Glomerular endothelial cell (primary cell): ENCODE data around the gene HMOX2. TPM values are rescaled to one million over a fixed set of nuclear protein-coding genes. Genes with fewer than 3 reads are reported as not detected.

Source experiments
- DNase-seq: peaks from one replicate; pipeline ENCODE4 v3.0.0-alpha.2; 2011; ENCODE audit warnings: low read depth, low spot score; ENCODE audit errors: extremely low read depth
- total RNA-seq: library from RNA; depleted of rRNA; stranded (reverse); fragments of >200 nt; gene quantifications from 2 replicates; pipeline ENCODE4 v1.2.3, GENCODE V29; 2015

HMOX2 gene
- total RNA-seq, 1 donor from 2014 or later = 147 TPM

- no peak for DNase-seq
These were observed 12.6 kb upstream of the HMOX2 start for GRCh38 chr16:4463522-4464163.

- no peak for DNase-seq
These were observed 10.0 kb upstream of the HMOX2 start for GRCh38 chr16:4465977-4466779.

- no peak for DNase-seq
These were observed 8.3 kb upstream of the HMOX2 start for GRCh38 chr16:4467916-4468315.

DNA sequence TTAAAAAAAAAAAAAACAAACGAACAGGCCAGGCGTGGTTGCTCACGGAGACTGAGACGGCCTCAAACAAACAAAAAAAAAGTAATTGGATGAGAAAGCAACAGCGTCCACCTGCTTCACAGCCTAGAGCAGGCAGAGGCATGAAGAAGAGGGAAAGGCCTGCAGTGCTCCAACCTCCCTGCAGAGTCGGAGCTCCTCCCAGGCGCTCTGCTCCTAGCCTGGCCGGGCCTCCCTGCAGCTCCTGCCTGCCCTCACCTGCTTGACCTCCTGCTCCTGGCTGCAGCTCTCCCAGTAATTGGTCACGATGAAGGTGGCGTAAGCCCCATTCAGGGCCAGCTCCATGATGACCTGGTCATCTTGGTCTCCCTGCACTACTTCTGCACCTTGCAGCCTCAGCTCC lies 7.2 kb upstream of the HMOX2 start:
- DNase-seq = no peak

GRCh38 chr16:4471869-4472268 lies 4.3 kb upstream of the HMOX2 start:
- DNase-seq = no peak

DNA sequence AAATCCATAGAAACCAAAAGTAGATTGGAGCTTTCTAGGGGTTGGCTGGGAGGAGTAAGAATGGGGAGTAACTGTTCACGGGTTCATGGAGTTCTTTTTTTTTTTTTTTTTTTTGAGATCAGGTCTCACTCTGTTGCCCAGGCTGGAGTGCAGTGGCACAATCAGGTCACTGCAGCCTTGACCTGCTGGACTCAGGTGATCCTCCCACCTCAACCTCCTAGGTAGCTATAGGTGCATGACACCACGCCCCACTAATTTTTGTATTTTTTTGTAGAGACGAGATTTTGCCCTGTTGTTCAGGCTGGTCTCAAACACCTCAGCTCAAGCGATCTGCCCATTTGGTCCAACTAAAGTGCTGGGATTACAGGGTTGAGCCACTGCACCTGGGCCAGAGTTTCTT lies 3.3 kb upstream of the HMOX2 start:
- no peak for DNase-seq

DNA sequence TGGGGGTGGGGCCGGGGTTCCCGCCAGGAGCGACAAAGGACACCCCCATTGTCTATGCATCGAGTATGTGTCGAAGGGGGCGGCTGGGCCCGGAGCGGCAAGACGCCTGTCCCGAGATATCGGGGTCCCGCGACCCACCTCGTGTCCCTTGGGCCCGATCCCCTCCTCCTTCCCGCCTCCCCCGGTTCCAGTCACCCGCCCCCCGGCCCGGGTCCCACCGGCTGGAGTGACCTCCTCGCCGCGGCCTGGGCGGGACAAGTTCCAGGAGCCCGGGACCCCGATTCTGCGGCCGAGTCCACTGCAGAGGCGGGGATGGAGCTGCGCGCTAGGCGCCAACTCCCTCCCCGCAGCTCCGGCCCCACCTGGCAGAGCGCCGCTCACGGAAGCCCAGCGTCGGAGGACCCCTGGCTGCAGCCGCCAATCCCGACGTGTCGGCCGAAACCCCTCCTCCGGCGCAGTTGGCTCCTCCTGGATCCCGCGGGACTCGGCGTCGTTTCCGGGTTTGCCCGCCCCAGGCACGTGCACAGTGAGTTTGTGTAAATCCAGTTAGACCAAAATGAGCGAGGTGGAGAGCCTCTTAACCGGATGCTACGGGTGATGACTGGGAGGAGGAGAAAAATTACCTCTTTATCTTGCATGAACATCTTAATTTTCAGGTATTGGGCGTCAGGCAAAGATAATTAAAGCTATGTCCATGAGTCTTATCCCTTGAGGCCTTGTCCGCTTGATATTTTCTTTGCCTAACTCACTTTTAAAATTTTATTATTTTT lies 1.8 kb upstream of the HMOX2 start, which contains the start of gene NMRAL1:
NMRAL1 (minus strand) TSS at position 434 of the 770 bp plus-strand sequence. CDS start 493 bp downstream, outside the sequence.
- DNase-seq = no peak

- peak; percentile 70 for DNase-seq
These were observed 1.8 kb downstream of the HMOX2 start for GRCh38 chr16:4477966-4478365.

- DNase-seq = no peak
These were observed 5.3 kb downstream of the HMOX2 start for GRCh38 chr16:4481526-4481925.

- no peak for DNase-seq
These were observed 5.8 kb downstream of the HMOX2 start for GRCh38 chr16:4481963-4482362.

- no peak for DNase-seq
These were observed 10.1 kb downstream of the HMOX2 start for GRCh38 chr16:4486126-4486893.

GRCh38 chr16:4487955-4488498 lies 11.8 kb downstream of the HMOX2 start:
- DNase-seq = no peak

- no peak for DNase-seq
These were observed 12.3 kb downstream of the HMOX2 start for GRCh38 chr16:4488499-4488967.

- no peak for DNase-seq
These were observed 12.8 kb downstream of the HMOX2 start for GRCh38 chr16:4489030-4489429.

GRCh38 chr16:4491898-4492297 lies 15.7 kb downstream of the HMOX2 start:
- no peak for DNase-seq

DNA sequence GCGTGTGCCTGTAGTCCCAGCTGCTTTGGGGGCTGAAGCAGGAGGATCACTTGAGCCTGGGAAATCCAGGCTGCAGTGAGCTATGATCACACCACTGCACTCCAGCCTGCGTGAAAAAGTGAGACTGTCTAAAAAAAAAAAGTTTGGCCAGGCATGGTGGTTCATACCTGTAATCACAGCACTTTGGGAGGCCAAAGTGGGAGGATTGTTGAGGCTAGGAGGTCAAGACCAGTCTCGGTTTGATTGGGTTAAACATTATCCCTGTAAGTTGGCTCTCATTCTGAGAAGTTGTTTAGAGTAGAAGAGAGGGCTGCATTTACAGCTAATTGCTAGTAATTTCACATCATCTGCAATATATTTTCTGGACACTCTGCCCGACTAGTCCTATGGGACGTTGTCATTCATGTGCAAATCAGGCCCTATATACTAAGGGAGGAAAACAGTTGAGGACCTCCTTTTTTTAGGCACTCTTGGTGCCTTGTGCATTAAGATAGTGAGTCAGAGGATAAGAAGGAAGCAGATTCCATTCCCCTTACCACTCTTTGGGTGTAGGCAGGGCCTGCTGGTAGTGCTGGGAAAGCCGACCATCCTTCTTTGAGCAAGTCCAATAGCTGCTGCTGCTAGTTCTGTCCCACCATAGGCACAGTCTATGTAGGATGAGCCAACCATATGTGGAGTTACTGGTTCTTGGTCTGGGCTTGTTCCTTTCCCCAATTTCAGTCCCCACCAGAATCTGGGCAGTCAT lies 18.7 kb downstream of the HMOX2 start:
- DNase-seq = no peak

GRCh38 chr16:4495766-4496165 lies 19.6 kb downstream of the HMOX2 start:
- no peak for DNase-seq

DNA sequence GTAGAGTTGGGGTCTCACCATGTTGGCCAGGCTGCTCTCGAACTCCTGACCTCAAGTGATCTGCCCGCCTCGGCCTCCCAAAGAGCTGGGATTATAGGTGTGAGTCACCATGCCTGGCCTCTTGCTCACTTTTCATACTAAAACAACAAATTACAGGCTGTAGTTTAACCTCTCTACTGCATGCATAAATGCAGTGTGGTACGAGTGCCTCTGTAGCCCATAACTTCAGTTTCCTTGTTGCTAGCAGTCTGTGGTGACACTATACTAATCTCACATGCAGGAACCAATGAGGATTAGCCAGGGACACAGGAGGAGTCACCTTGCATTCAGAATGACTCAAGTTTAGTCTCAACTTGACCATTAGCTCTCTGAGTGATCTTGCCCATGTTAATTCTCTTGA lies 20.1 kb downstream of the HMOX2 start:
- no peak for DNase-seq

DNA sequence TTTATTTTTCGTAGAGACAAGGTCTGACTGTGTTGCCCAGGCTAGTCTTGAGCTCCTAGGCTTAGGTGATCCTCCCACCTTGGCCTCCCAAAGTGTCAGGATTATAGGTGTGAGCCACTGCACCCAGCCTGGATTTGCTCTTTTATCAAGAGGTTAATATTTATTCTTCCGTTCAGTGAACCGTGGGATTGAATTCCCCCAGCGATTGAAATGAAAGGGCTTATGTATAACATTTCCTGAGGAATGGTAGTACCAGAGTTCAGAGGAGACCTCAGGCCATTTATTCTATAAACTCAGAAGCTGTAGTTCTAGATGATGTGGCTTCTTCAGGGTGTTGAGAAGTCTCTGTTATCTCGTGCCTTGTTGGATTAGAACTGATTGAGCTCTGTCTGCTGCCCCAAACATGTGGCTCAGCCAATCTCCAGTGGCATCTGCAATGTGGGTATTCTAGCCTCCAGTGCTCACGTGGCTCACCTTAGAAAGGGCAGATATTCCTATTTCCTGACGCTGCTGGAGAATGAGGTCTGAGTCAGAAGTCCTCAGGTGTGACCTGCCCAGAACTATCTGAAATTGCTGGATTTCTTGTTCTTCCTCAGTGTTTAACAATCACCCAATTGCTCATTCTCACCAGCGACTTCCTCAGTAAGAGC lies 22.5 kb downstream of the HMOX2 start:
- DNase-seq = no peak
